Thoracic aorta (tissue), 2 donors: ENCODE data around the gene FAM227A. TPM values are rescaled to one million over a fixed set of nuclear protein-coding genes. Genes with fewer than 3 reads are reported as not detected.

Source experiments
- ATAC-seq: fragments of 150-250 bp; one replicate; pipeline ENCODE4 v1.8.0; 2017; ENCODE audit warnings: low read depth; ENCODE audit not compliant: insufficient number of reproducible peaks, low FRiP score
- DNase-seq: peaks from one replicate; pipeline ENCODE4 v3.0.0-alpha.2; 2020; ENCODE audit warnings: low spot score
- H3K27ac ChIP-seq, 2 donors: fragments of 200-600 bp; sonication (generic); 1 replicate in 1 of 2; 2 replicates in 1 of 2; pipeline ENCODE4 v1.5.1; 2016; ENCODE audit warnings: mild to moderate bottlenecking in 2 of 2, moderate library complexity in 2 of 2
- H3K27me3 ChIP-seq: fragments of 200-600 bp; sonication (generic); replicated peaks from 2 replicates; pipeline ENCODE4 v1.6.0; 2016; ENCODE audit warnings: mild to moderate bottlenecking; ENCODE audit not compliant: insufficient read depth
- H3K36me3 ChIP-seq: fragments of 200-600 bp; sonication (generic); one replicate; pipeline ENCODE4 v1.5.1; 2016
- H3K4me1 ChIP-seq, 2 donors: fragments of 200-600 bp; sonication (generic); 1 replicate in 1 of 2; 2 replicates in 1 of 2; pipeline versions ENCODE4 v1.5.1 to v1.6.0; 2016; ENCODE audit warnings: low read depth in 2 of 2, mild to moderate bottlenecking in 1 of 2; ENCODE audit not compliant: control insufficient read depth in 1 of 2
- H3K4me3 ChIP-seq: fragments of 200-600 bp; sonication (generic); 2 replicates; pipeline ENCODE4 v1.5.1; 2016; ENCODE audit warnings: mild to moderate bottlenecking
- H3K9me3 ChIP-seq: fragments of 200-600 bp; sonication (generic); 2 replicates; pipeline ENCODE4 v1.5.1; 2016
- CTCF ChIP-seq: fragments of 200-600 bp; sonication (generic); IDR thresholded peaks from one replicate; pipeline ENCODE4 v1.5.1; 2019; ENCODE audit warnings: antibody characterized with exemption
- total RNA-seq, 2 donors: library from RNA; depleted of rRNA; stranded (reverse); fragments of >200 nt; gene quantifications; one replicate each; pipeline versions ENCODE4 v1.1.0 to v1.2.3, GENCODE V29; 2016

The FAM227A gene
- total RNA-seq, 2 donors from 2014 or later = 0.71 to 1.9 TPM

DNA sequence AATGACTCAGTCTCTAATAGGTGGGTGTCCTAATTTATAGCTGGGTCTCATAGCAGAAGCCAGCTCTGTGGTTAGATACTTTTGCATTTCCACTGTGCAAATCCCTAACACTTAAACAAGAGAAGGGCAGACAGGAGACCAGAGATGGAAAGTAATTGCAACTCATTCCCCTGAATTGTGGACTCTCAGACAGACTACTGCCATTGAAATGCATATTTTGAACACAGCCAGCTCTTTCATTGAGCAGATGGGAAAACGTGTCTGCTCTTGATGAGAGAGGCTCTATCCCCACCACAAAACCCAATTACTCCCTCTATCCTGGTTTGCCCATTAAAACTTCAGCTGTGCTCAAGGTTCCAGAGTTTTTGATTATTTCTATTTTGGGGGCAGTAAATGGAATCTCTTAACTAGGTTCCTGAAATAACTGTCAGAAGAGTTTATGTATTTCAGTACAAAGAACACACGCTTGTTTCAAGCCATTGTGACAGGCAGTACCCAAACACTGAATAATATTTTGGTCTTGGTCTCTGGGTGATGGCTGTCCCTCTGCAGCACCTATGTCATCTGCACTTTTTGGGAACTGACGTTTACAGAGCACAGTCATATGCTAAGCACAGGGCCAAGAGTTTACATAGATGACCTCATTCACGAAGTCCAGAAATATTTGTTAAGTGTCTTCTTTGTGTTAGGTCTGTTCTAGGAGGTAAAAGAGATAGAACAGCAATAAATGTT lies 41.7 kb downstream of the FAM227A start:
- no peak for DNase-seq
- TF ChIP-seq CTCF = no peak
- no peak overlapping the region for H3K27ac ChIP-seq
- H3K4me3 ChIP-seq = no peak overlapping the region
- H3K36me3 ChIP-seq = no peaks in the 10 kb centered on the region
- no peak for ATAC-seq
- H3K9me3 ChIP-seq = no peaks in the 10 kb centered on the region
- H3K4me1 ChIP-seq = no peaks in the 10 kb centered on the region
- H3K27me3 ChIP-seq = no peaks in the 10 kb centered on the region

DNA sequence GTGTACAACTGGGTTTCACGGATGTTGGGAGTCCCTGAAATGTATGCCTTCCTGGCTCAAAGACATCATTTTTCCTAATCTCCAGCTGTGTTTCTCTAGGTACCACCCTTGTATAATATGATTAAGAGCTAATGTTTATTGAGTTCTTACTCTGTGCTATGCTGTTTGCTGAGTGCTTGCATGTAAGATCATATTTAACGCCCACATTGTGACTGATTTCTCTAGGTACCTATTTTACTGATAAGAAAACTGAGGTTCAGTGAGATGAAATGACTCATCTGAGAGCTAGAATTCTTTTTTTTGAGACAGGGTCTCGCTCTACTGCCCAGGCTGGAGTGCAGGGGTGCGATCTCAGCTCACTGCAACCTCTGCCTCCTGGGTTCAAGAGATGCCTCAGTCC lies 42.6 kb downstream of the FAM227A start:
- Histone ChIP-seq H3K9me3 (no peaks in the 10 kb centered on the region), H3K27me3 (no peaks in the 10 kb centered on the region), H3K36me3 (no peaks in the 10 kb centered on the region), H3K27ac (no peak overlapping the region), H3K4me1 (no peaks in the 10 kb centered on the region), H3K4me3 (no peak overlapping the region)
- no peak for TF ChIP-seq CTCF
- ATAC-seq (no peak), DNase-seq (no peak)

- Histone ChIP-seq H3K27me3 (no peaks in the 10 kb centered on the region), H3K27ac (no peak overlapping the region), H3K4me1 (no peaks in the 10 kb centered on the region), H3K9me3 (no peaks in the 10 kb centered on the region), H3K4me3 (no peak overlapping the region), H3K36me3 (no peaks in the 10 kb centered on the region)
- no peak for TF ChIP-seq CTCF
- ATAC-seq = no peak
- no peak for DNase-seq
Observed at GRCh38 chr22:38612217-38613006, 43.8 kb downstream of the FAM227A start.

DNA sequence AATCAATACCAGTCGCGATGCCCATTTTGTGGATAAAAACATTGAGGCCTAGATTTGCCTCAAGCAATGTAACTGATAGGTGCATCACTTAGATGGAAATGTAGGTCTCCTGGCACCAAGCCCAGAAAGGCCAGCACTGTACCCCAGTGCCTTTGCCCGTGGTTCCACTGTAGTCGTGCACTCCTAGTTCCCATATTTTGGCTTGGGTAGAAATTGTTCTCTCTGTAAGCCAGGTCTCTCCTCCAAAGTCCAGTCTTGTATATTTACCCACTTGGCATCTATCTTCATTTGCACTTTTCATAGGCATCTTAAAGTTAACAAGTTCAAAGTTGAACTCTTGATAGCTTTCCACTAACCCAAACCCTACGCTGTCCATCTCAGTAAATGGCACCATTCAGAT lies 44.6 kb downstream of the FAM227A start:
- no peak overlapping the region for H3K27ac ChIP-seq
- no peaks in the 10 kb centered on the region for H3K36me3 ChIP-seq
- H3K27me3 ChIP-seq = no peaks in the 10 kb centered on the region
- ATAC-seq = no peak
- H3K4me3 ChIP-seq = no peak overlapping the region
- no peak for TF ChIP-seq CTCF
- H3K4me1 ChIP-seq = peaks cover 0 to 3% of the 10 kb centered on the region in 2 donors
- no peaks in the 10 kb centered on the region for H3K9me3 ChIP-seq
- no peak for DNase-seq

DNA sequence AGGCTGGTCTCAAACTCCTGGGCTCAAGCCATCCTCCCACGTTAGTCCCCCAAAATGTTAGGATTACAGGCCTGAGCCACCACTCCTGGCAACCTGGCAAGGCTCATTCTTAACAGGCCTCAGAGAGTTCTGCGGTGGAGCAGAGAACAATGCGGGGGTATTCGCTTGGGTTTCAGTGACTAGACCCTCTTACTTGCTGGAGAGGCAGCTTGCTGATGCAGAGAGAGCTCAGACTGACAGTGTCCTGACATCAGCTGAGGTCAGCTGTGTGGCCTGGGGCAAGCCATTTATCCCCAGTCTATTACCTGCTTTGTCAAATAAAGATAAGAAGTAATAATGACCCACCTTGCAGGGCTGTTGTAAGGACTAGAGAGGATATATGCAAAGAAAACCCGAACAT lies 46.0 kb downstream of the FAM227A start:
- TF ChIP-seq CTCF = no peak
- ATAC-seq = no peak
- H3K4me3 ChIP-seq = no peak overlapping the region

More for the DNA sequence above, 46.0 kb downstream of the FAM227A start:
- H3K36me3 ChIP-seq = no peaks in the 10 kb centered on the region
- DNase-seq = no peak
- no peaks in the 10 kb centered on the region for H3K27me3 ChIP-seq
- H3K27ac ChIP-seq = no peak overlapping the region
- no peaks in the 10 kb centered on the region for H3K9me3 ChIP-seq
- H3K4me1 ChIP-seq = peaks cover 0 to 10% of the 10 kb centered on the region in 2 donors
